PC-9 (cell line): Measurements from ENCODE around the gene TREML4. TPM values are rescaled to one million over a fixed set of nuclear protein-coding genes. Genes with fewer than 3 reads are reported as not detected.

Source experiments
- BruUV-seq: library from RNA; stranded (reverse); fragments of 400-500 nt; replicated peaks from 2 replicates; lab custom pipeline; 2021; lab: Mats Ljungman, UMichigan
- CTCF ChIA-PET: fragments of 300-600 bp; sonication (Branson Sonifier 250); formaldehyde crosslinking; loops from one replicate; lab custom pipeline; 2022; ENCODE audit warnings: antibody characterized with exemption; lab: Charles Lee
- POLR2A ChIA-PET: fragments of 300-600 bp; sonication (Branson Sonifier 250); formaldehyde crosslinking; loops from one replicate; lab custom pipeline; 2022; ENCODE audit warnings: antibody characterized with exemption; ENCODE audit not compliant: unreplicated experiment; lab: Charles Lee
- DNase-seq, 2 experiments: peaks; one replicate each; pipeline versions ENCODE4 v3.0.0 to v3.0.0-alpha.2; 2015 to 2022; ENCODE audit warnings: mixed read lengths in 1 of 2
- H2AFZ ChIP-seq: fragments of 200-600 bp; sonication (generic); 2 replicates; pipeline ENCODE4 v1.8.1; 2017; ENCODE audit warnings: antibody characterized with exemption
- H3F3A ChIP-seq: fragments of 200-600 bp; sonication (generic); 2 replicates; pipeline ENCODE4 v1.8.1; 2017; ENCODE audit warnings: antibody characterized with exemption, mild to moderate bottlenecking, low read depth; ENCODE audit not compliant: insufficient read depth
- H3K27ac ChIP-seq: fragments of 200-600 bp; sonication (generic); 2 replicates; pipeline ENCODE4 v1.6.1; 2016; ENCODE audit warnings: mixed run types
- H3K27me3 ChIP-seq: fragments of 200-600 bp; sonication (generic); 2 replicates; pipeline ENCODE4 v1.6.1; 2016; ENCODE audit warnings: low read depth, mixed run types; ENCODE audit not compliant: insufficient read depth
- H3K36me3 ChIP-seq: fragments of 200-600 bp; sonication (generic); 2 replicates; pipeline ENCODE4 v1.6.1; 2016; ENCODE audit warnings: low read depth, mixed run types
- H3K4me1 ChIP-seq: fragments of 200-600 bp; sonication (generic); replicated peaks from 2 replicates; pipeline ENCODE4 v1.6.1; 2016; ENCODE audit warnings: mixed run types; ENCODE audit not compliant: insufficient read depth
- H3K4me2 ChIP-seq: fragments of 200-600 bp; sonication (generic); 2 replicates; pipeline ENCODE4 v1.6.1; 2017; ENCODE audit warnings: mixed run types
- H3K4me3 ChIP-seq: fragments of 200-600 bp; sonication (generic); 2 replicates; pipeline ENCODE4 v1.6.1; 2016; ENCODE audit warnings: mixed run types
- H3K79me2 ChIP-seq: fragments of 200-600 bp; sonication (generic); 2 replicates; pipeline ENCODE4 v1.6.1; 2017; ENCODE audit warnings: low read depth, mixed run types
- H3K9me2 ChIP-seq: fragments of 200-600 bp; sonication (generic); 2 replicates; pipeline ENCODE4 v1.8.1; 2017; ENCODE audit warnings: mild to moderate bottlenecking; ENCODE audit not compliant: insufficient read depth
- H3K9me3 ChIP-seq: fragments of 200-600 bp; sonication (generic); 2 replicates; pipeline ENCODE4 v1.8.1; 2016; ENCODE audit warnings: low read depth; ENCODE audit not compliant: insufficient read depth
- H4K20me1 ChIP-seq: fragments of 200-600 bp; sonication (generic); 2 replicates; pipeline ENCODE4 v1.8.1; 2017; ENCODE audit not compliant: insufficient read depth
- CTCF ChIP-seq: fragments of 200-600 bp; sonication (generic); conservative IDR thresholded peaks from 2 replicates; pipeline ENCODE4 v1.6.1; 2017; ENCODE audit warnings: mixed run types, antibody characterized with exemption, mild to moderate bottlenecking, moderate library complexity
- EZH2 ChIP-seq: fragments of 200-600 bp; sonication (generic); IDR thresholded peaks from 2 replicates; pipeline ENCODE4 v1.8.0; 2017; ENCODE audit warnings: antibody characterized with exemption, low read depth
- intact Hi-C: fragments of 100-400 bp; cut with micrococcal nuclease; formaldehyde crosslinking; loops from one replicate; pipeline ENCODE4 v1.10.0; 2022; ENCODE audit not compliant: unreplicated experiment
- total RNA-seq: library from RNA; stranded (reverse); gene quantifications from 2 replicates; pipeline ENCODE4 v1.2.3, GENCODE V29; 2021

Gene TREML4
- total RNA-seq, 1 experiment from 2014 or later: not detected

DNA sequence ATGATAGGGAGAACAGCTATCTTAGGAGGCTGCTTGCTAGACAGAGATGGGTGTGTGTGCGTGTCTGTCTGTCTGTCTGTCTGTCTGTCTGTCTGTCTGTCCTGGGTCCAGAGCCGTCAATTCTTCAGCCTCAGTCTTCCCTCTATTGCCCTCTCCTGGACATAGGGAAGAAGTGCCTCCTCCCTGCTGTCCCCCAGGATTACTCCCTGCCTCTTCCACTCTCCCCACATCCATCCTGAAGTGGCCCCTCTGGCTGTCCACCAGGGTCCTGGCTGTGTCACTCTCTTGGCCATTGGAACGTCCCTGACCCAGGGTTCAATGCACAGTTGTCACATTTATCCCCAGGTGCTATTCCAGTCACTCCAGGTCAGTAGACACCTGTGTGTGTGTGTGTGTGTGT lies 37.4 kb upstream of the TREML4 start:
- Histone ChIP-seq H3K4me1 (no peaks in the 10 kb centered on the region), H3K4me2 (no peak overlapping the region), H3K79me2 (no peaks in the 10 kb centered on the region), H3K9me3 (0 out of 2 replicates have a peak, but pooled peaks cover 5% of the 10 kb centered on the region), H3F3A (no peaks in the 10 kb centered on the region), H3K4me3 (no peak overlapping the region), H2AFZ (no peak overlapping the region), H4K20me1 (no peaks in the 10 kb centered on the region), H3K27ac (no peak overlapping the region), H3K36me3 (no peaks in the 10 kb centered on the region), H3K27me3 (peaks cover 57% of the 10 kb centered on the region), H3K9me2 (no peaks in the 10 kb centered on the region)
- CTCF ChIA-PET: no interaction called here
- POLR2A ChIA-PET: no interaction called here
- intact Hi-C loops: no loop called here
- DNase-seq: no peak
- BruUV-seq: no TSS peak
- TF ChIP-seq EZH2: no peak
- TF ChIP-seq CTCF: no peak

GRCh38 chr6:41191569-41191968 lies 36.6 kb upstream of the TREML4 start:
- TF ChIP-seq EZH2 (no peak), CTCF (peak; percentile 58)
- Histone ChIP-seq H3K9me3 (0 out of 2 replicates have a peak, but pooled peaks cover 5% of the 10 kb centered on the region), H3K36me3 (no peaks in the 10 kb centered on the region), H4K20me1 (no peaks in the 10 kb centered on the region), H3K4me3 (no peak overlapping the region), H2AFZ (no peak overlapping the region), H3K27me3 (peaks cover 63% of the 10 kb centered on the region), H3K9me2 (no peaks in the 10 kb centered on the region), H3K4me1 (no peaks in the 10 kb centered on the region), H3K4me2 (no peak overlapping the region), H3K79me2 (no peaks in the 10 kb centered on the region), H3K27ac (no peak overlapping the region), H3F3A (no peaks in the 10 kb centered on the region)
- CTCF ChIA-PET: interaction anchor here (0.6 kb wide), 1 partner anchor 542 kb away, joined by 7 read pairs; no protein-coding TSS in a partner anchor
- intact Hi-C loops: no loop called here
- no peak for DNase-seq
- POLR2A ChIA-PET: no interaction called here
- BruUV-seq: no TSS peak

DNA sequence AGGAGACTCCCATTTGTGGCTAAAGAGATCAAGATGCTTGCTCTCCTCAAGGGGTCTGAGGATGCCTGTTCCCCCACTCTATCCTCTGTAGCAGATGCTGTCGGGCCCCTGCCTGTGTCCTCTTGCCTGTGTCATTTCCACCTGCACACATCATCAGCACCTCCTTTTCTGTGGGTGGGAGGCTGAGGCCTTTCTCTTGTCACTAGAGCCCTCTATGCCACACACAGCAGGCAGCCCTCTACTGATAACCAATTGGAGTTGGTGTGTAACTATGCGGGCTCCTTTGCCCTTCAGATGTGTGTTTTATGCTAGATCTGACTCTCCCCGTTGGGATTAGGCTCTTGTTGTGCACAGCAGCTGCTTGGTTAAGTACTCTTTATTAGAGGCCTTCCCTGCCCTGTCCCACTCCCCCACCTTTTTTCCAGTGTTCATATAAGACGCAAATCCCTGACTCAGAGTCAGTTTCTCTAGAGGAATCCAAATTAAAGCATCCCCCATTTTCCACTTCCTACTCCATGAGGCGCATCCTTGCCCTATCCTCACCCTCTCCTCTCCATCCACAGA lies 34.9 kb upstream of the TREML4 start:
- H3K27ac ChIP-seq: no peak overlapping the region
- H3K79me2 ChIP-seq: no peaks in the 10 kb centered on the region
- intact Hi-C loops: no loop called here
- no peaks in the 10 kb centered on the region for H3F3A ChIP-seq
- CTCF ChIA-PET: no interaction called here
- peaks cover 73% of the 10 kb centered on the region for H3K27me3 ChIP-seq
- no peaks in the 10 kb centered on the region for H3K4me1 ChIP-seq
- H2AFZ ChIP-seq: no peak overlapping the region
- TF ChIP-seq EZH2 (no peak), CTCF (no peak)
- POLR2A ChIA-PET: no interaction called here
- no peaks in the 10 kb centered on the region for H3K36me3 ChIP-seq
- DNase-seq: no peak
- no peak overlapping the region for H3K4me3 ChIP-seq
- no peaks in the 10 kb centered on the region for H3K9me2 ChIP-seq
- no peak overlapping the region for H3K4me2 ChIP-seq
- 0 out of 2 replicates have a peak, but pooled peaks cover 5% of the 10 kb centered on the region for H3K9me3 ChIP-seq
- BruUV-seq: no TSS peak
- no peaks in the 10 kb centered on the region for H4K20me1 ChIP-seq
